GM18505 (cell line): Measurements from ENCODE around the gene CFAP126.
"Not testable (repeated sequence)": the region's sequence is repeated elsewhere in the genome, so short reads cannot be mapped to it uniquely, and the experiment has no call there.

ENCODE experiments used
- ATAC-seq: cut with Tn5 transposase; IDR thresholded peaks from one replicate; pipeline ENCODE4 v1.9.1; 2021; ENCODE audit not compliant: unreplicated experiment
- POLR2A ChIP-seq: IDR thresholded peaks from 4 replicates; pipeline ENCODE4 v1.6.1; 2011; ENCODE audit warnings: borderline replicate concordance; ENCODE audit not compliant: insufficient read depth, insufficient read length; ENCODE audit errors: extremely low read depth

Gene CFAP126

GRCh38 chr1:161367684-161368400 is at the start of gene CFAP126:
Gene CFAP126, minus strand, starts transcription at chr1:161367876. Its CDS starts 8 bp downstream, at chr1:161367868.
- TF ChIP-seq POLR2A = no peak
- ATAC-seq = peak; percentile 88

- not testable (repeated sequence) for ATAC-seq
Observed at GRCh38 chr1:161413050-161413449, 45.4 kb upstream of the CFAP126 start.

GRCh38 chr1:161410636-161410970 is 42.9 kb upstream of the CFAP126 start:
- ATAC-seq = not testable (repeated sequence)

GRCh38 chr1:161409848-161410635 is 42.4 kb upstream of the CFAP126 start:
- not testable (repeated sequence) for ATAC-seq

- no peak for TF ChIP-seq POLR2A
- ATAC-seq = no peak
Observed at GRCh38 chr1:161408429-161409052, 40.9 kb upstream of the CFAP126 start.

- no peak for TF ChIP-seq POLR2A
- no peak for ATAC-seq
Observed at GRCh38 chr1:161407451-161407985, 39.8 kb upstream of the CFAP126 start.

GRCh38 chr1:161406551-161406950 is 38.9 kb upstream of the CFAP126 start:
- not testable (repeated sequence) for ATAC-seq

- ATAC-seq = no peak
- no peak for TF ChIP-seq POLR2A
Observed at GRCh38 chr1:161404051-161404597, 36.4 kb upstream of the CFAP126 start.

GRCh38 chr1:161402446-161402845 is 34.8 kb upstream of the CFAP126 start:
- no peak for TF ChIP-seq POLR2A
- no peak for ATAC-seq

- peak; percentile 75 for ATAC-seq
- TF ChIP-seq POLR2A = peak; percentile 83
Observed at GRCh38 chr1:161399257-161399998, 31.8 kb upstream of the CFAP126 start.

- TF ChIP-seq POLR2A = no peak
- ATAC-seq = no peak
Observed at GRCh38 chr1:161398900-161399256, 31.2 kb upstream of the CFAP126 start.

- ATAC-seq = not testable (repeated sequence)
Observed at GRCh38 chr1:161397038-161397437, 29.4 kb upstream of the CFAP126 start.

- no peak for ATAC-seq
- no peak for TF ChIP-seq POLR2A
Observed at GRCh38 chr1:161393151-161393550, 25.5 kb upstream of the CFAP126 start.

GRCh38 chr1:161391611-161392010 is 23.9 kb upstream of the CFAP126 start:
- ATAC-seq = no peak
- TF ChIP-seq POLR2A = no peak

- ATAC-seq = not testable (repeated sequence)
Observed at GRCh38 chr1:161391136-161391535, 23.5 kb upstream of the CFAP126 start.
